Hematopoietic multipotent progenitor cell treated with erythropoietin and hydrocortisone succinate and interleukin-3 and kit ligand, for 8 days (in vitro differentiated cells): ENCODE results near the gene FNDC11.

ENCODE experiments used
- DNase-seq: peaks from one replicate; pipeline ENCODE4 v3.0.0-alpha.2; 2015

FNDC11 gene

DNA sequence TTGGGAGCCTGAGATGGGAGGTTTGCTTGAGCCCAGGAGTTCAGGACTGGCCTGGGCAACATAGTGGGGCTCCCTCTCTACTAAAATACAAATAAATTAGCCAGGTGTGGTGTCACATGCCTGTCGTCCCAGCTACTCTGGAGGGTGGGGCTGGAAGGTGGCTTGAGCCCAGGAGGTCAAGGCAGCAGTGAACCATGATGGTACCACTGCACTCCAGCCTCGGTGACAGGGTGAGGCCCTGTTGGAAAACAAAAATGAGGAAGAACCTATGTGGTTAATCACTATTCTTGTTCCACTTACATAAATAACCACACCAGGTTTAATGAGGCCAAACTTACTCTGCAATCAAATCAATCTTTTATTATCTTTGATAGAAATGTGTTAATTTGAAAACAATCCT lies 28.0 kb upstream of the FNDC11 start:
- no peak for DNase-seq

DNA sequence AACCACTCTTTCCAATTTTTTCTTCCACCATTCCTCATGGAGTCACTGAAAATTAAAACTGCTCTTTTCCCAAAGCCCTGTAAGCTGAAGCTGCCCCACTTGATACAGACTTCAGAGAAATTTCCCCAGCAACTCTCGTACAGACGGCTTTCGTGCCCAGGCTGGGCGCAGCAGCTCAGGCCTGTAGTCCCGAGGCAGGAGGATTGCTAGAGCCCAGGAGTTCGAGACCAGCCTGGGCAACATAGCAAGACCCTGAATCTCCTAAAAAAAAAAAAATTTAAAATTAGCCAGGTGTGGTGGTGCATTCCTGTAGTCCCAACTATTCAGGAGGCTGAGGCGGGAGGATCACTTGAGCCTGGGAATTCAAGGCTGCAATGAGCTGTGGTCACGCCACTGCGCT lies 26.8 kb upstream of the FNDC11 start:
- no peak for DNase-seq

DNA sequence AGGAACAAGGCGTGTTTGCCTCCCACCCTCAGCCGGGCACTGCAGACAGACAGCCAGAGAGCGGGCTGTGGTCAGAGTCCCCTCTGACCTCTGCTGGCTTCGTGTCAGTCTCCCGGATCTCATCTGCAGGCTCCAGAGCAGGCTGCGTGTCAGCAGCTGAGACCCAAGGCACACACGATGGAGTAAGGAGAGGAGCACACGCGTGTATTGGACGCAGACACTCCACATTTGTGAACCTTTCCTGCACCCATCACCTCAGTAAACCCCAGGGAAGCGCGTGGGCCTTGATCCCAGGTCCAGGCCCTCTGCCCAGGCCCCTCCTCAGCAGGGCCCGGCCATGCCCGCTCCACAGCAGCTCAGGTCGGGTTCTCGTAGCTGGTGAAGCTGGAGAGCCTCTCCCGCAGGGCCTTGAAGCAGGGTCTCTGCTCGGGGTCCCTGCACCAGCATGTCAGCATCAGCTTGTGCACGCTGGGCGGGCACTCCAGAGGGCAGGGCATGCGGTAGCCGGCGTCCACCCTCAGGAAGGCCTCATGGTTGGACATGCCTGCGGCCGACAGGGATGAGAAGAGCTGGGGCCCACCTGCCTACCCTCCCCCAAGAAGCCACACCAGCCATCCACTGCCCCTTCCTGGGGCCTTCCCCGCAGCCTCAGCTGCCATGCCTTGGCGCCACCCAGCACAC lies 24.6 kb upstream of the FNDC11 start:
- DNase-seq = no peak

DNA sequence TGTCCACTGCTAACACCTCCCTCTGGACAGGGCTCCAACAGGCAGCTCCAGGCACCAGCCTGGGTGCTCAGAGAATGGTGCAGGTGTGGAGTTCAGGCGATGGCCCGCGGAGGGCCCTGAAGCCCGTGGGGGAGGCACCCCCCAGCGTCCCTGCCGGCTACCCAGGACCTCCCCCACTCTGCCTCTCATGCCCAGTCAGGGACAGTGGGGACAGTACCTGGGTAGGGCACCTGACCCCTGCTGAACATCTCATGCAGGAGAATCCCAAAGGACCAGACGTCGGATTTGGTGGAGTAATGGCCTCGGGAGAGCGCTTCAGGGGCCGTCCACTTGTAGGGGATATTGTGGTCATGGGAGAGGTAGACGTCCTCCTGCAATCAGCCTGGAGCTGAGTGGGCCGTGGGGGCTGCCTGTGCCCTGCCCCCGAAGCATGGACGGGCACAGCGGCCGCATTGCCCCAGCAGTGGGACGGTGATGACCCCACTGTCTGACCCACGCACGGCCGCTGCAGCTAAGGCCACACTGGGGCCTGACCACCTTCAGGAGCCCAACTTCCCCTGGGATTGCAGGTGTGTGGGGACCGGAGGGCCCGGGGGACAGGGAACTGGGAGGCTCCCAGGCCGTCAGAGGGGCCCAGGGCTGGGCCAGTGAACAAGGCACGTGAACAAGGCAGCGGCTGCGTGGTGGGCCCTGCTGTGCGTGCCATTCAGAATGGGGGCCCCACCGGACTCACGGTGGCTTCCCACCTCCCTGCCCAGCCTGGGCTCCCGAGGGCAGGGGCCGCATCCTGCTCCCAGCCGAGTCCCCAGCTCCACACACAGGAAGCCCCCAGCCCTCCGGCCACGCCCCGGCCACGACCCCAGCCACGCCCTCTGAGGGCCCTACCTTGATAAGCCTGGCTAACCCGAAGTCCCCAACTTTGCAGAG lies 23.8 kb upstream of the FNDC11 start:
- DNase-seq = no peak

DNA sequence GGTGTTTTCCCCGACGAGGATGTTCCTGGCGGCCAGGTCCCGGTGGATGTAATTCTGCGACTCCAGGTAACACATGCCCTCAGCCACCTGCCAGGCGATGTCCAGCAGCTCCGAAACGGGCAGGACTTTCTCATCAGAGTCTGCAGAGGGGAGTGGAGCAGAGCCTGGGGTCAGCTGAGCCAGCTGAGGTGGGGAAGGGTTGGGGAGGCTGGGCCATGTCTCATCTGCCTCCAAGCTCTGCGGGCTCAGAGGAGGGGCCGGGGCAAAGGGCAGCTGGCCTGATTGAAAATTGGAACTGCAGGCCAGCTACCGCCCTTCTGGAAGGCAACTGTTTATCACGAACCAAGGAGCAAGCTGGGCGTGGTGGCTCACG lies 23.2 kb upstream of the FNDC11 start:
- no peak for DNase-seq

DNA sequence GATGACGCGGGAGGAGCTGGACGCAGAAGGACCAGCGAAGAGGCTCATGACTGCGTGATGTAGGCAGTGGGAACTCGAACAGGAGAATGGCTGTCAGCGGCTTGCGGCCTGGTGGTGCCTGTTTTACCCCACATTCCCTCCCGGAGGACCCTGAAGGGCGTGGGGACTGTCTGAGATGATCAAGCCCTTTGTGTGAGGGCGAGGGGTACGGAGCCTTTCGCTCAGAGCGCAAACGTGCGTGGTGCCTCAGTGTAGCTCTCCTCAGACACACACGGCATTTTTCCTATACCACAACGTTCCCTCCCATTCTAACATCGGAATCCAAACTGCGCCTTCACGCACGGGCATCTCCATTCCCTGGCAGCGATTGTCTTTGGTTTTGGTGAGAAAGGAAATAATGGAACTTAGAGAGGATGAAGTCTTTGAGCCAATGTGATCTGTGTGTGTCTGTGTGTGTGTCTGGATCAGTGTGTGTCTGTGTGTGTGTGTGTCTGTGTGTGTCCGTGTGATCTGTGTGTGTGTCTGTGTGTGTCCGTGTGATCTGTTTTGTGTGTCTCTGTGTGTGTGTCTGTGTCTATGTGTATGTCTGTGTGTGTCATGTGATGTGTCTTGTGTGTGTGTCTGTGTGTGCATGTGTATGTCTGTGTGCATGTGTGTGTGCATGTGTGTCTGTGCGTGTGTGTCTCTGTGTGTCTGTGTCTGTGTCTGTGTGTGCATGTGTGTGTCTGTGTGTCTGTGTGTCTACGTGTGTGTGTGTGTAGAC lies 22.1 kb upstream of the FNDC11 start:
- no peak for DNase-seq

DNA sequence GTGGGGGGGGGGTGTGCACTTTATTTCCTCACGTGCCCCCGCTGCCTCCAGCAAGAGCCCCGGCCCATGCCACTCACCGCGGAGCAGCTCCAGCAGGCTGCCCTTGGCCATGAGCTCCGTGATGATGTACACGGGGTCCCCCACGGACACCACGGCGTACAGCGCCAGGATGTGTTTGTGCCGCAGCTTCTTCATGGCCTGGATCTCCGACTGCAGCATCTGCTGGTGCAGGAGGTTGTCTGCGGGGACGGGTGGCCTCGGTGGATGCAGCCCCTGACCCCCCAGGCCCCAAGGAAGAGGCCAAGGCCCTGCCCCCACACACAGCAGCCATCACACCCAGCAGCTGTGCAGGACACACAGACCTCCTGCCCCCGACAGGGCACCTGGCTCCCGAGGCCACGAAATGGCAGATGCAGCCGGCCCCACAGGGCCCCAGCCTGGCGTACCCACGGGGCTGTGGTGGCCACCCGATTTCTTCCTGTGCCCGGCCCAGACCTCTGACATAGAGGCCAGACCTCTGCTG lies 21.4 kb upstream of the FNDC11 start:
- DNase-seq = no peak

DNA sequence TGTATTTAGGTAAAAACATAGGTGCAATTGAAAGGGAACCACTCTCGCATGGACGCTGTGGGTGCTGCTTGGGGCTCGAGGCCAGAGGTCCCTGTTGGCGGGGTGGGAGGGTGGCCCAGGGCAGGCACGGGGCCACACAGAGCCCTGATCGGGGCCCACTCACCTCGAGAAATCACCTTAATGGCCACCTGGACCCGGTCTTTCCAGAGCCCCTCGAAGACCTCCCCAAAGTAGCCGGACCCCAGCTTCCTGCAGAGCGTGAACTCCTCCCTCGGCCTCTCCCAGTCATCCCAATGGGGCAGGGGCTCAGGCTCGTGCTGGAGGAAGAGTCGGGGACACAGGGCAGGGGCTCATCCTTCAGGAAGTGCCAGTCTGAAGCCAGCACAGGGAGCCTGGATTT lies 20.6 kb upstream of the FNDC11 start:
- no peak for DNase-seq

DNA sequence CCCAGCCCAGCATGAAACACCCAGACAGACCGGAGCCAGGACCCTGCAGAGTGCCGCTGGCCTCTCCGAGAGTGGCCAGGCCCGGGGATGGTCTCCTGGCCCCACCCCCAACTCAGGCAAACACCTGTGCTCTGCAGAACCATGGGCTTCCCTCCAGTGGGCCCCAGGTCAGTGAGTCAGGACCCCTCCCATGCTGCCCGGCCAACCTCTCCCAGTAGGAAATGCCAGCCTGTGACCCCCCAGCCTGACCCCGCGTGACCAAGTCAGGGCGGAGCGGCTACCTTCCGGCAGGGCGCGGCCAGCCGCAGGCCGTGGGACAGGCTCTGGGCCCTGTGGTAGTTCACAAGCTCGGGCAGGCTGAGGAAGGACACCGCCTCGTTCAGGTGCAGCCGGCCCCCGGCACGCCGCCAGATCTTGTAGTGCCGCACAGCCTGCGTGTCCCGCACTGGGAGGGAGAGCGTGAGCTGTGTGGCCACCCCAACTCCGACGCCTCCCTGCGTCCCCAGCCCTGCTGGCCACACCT lies 20.0 kb upstream of the FNDC11 start:
- DNase-seq = no peak

DNA sequence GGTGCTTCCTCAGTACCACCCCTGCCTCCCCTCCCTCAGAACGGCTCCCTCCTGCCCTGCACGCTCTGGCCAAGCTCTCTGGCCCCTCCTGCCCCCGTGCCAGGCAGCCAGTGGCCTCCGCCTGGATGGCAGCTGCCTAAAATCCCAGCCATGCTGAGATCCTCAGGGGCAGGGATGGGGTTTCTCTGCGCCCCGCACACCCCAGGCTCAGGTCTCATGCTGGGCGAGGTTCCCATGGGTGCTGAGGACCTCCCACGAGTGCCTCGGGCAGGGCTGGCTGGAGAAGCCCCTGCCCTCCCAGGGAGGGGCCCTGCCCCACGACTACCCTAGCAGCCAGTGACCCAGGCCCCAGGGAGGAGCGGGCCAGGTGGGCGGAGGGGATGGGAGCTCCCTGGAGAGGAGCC lies 19.5 kb upstream of the FNDC11 start:
- no peak for DNase-seq

DNA sequence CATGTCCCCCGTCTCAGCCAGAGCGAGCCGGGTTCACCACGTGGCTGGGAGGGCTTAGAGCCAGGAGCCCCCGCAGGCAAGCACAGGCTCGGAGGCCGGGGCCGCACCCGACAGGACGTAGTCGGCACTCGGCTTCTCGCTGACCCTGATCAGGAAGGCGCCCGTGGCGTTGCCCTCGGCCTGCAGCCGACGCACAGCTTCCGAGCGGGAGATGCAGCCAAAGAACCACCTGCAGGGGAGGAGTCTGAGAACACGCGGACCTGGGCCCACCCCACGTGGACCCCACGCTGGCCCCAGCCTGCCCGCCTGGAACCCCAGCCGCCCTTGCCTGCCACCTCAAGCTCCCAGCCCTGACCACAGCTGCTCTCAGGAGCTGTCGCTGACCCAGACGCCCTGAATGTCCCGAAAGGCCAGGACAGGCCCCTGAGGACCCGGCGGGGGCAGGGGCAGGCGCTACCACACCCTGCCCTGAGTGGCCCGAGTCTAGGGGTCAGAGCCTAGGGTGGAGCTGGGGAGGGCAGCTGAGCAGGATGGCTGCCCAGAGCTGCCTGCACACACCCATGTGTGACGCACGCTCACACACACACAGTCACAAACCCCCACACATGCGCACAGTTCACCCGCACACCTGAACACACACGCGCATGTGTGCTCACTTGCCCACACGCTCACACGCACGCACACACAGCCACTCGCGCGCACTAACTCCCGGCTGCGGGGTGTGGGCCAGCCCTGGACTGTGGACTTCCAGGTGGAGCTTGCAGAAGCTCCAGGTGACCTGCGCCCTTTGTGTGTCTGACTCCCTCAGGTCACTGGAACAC lies 18.9 kb upstream of the FNDC11 start:
- DNase-seq = no peak

DNA sequence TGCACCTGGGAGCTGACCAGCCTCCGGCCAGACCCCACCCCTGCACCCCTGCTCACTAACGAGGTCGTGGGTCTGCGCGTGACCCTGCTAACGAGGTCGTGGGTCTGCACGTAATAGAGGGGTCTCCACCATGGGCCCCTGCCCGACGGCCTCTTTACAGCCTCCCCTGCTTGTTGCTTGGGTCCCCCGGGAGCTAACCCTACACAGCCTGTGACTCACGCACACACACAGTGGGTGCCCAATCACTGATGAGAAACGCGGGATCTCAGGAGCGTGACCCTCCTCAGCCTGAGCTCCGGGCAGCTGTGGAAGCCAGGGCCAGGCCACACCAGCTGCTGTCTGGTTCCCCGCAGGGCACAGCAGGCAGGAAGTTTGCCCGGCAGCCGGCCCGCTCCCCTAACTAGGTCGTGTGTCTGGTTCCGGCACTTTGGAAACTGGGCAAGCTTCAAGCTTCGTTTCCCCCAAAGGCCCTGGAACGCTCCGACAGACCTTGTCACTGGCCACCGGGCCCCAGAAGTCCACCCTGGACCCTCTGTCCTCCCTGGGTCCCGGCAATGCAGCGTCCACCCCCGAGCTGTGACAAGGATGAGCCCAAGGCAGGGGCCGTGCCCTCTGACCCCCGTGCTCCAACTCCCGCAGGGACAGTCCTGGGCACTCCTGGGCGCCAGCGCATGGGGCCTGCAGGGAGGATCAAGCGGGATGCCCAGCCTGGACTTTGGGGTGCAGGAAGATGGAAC lies 17.6 kb upstream of the FNDC11 start:
- no peak for DNase-seq

DNA sequence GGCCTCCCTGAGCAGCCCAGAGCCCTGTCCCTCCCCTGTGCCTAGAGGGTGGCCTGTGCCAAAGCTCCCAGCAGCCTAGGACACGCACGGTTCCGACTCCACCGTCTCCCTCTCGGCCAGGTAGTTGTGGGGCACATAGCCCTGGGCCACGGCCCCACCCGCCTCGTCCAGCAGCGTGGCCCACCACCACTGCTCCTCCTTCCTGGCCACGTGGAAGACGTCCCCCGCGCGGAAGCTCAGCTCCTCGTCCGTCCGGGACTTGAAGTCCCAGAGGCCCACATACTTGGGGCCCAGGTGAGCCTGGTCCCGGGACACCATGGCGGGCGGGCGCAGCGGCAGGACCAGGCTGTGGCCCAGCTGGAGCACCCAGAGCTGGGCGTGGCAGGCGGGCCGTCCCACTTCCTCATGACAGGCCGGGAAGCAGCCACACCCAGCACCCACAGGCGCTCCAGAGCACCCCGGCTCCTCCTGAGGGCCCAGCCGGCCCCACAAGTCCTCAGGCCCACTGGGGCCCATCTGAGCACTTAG lies 16.9 kb upstream of the FNDC11 start, which contains the start of gene PTK6:
Gene PTK6, minus strand, starts transcription at position 380 of the 528 bp plus-strand sequence. Its CDS starts 62 bp downstream, at position 318.
- DNase-seq = peak; percentile 49

DNA sequence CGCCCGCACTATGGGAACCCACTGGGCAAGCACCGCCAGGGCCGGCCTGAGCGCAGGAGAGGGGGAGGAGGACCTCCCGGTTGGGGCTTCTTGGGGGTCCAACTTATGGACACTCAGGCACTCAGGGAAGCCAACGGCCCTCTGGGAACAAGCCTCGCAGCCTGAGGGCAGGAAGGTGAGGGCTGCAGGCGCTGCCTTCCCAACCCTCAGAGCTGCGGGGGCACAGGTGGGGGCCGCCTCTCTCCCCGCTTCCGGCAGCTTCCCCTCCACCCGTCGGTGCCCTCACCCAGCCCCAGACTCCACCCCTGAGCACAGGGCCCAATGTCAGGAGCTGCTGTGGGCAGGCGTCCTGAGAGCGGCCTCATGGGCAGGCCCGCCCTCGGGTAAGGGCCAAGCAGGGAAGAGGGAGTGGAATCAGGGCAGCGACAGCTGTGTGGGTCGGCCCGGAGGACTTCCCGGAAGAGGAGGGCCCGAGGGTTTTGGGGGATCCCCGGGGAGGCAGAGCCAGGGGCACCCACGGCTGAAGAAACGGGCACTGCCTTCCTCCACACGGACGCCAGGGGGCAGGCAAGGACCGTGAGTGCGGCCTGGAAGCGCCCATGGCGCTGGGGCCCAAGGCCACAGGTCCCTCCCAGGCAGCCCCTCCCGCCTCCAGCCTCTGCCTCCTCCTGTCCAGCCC lies 16.3 kb upstream of the FNDC11 start:
- DNase-seq = peak; percentile 95

DNA sequence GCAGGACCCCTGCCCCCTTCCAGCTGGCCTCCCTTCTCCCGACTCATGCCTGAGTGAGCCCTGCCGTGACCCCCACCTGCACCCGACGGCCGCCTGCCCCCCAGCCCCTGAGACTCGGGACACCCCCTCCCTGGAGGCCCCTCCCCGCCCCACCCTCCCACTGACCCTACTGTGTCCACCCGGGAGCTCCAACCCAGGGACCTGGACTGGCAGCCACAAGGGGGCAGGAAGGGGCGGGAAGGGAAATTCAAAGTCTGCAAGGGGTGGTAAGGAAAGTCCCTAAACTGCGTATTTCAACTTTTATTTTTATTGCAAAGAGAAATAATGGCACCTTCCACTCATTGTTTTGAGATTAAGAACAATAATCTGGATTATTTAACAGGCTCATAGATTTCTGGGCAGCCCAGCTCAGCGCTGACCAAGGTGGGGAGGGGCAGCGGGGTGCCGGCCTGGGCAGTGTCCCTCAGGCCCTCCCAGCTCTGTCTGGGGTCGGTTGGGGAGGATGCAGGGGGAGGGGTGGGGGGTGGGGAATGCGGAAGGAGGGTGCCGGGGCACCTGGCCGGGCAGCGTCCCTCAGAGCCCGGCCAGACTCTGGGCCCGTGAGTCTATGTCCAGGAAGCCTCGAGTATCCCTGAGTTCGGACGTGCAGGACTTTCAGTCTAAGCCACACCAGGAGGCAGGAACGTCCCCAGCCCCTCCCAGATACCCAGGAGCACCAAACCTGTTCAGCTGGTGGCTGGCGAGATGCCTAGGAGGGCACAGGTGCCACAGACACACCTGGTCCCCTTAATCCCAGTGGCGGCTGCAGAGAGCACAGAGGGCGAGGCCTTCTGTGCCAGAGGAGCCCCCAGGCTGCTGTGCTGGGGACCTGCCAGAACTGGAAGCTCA lies 15.5 kb upstream of the FNDC11 start:
- DNase-seq = no peak

DNA sequence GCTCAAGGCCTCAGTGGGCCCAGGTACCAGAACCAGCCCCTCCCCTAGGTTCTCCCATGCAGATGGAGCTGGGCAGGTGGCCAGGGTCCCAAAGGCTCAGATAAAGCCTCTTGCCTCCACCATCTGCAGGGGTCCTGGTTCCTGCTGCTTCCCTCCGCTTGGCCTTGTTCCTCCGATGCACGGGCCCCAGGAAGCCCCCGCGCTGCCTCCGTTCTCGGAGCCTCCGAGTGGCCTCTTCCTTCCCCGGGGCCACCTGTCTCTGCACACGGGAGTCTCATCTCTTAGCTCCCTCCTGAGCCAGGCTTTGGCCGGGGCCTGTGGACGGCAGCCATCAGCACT lies 14.9 kb upstream of the FNDC11 start:
- no peak for DNase-seq

DNA sequence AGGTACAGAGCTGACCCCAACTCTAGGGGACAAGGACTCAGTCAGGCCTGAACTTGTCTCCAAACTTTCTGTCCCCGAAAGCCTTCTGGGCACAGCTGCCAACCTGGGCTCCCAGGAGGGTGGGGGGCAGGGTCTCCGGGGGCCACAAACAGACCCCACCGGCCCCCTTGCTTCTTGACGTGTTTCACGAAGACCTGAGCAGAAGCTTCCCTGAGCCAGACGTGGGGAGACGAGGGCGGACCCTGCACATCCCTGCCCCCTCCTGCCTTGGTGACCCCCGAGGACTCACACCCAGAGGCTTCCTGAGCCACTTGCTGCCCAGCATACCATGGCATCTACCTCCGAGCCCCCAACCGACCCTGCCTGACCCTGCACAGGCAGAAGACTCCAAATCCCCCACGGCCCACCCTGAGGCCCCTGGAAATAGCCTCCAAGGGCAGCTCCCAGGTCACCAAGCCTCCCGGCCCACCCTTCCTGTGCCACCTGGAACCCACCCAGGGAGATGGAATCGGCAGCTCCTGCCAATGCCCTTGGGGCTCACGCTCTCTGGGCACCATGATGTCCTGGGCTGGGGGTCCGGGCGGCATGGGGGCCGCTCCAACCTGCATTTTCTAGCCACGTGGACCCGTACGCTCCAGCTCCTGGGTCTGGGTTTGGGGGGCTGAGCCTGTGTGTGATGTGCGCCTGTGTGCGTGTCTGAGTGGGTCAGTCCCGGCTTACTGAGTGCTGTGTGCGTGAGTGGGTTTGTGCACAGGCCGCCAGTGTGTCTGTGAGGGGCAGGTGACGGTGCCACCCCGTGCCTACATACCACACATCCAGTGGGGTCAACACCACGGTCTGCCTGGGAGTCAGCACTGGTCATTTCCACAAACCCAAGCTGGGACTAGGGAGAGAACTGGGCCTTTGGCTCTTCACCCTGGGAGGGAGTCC lies 14.3 kb upstream of the FNDC11 start:
- DNase-seq = no peak

DNA sequence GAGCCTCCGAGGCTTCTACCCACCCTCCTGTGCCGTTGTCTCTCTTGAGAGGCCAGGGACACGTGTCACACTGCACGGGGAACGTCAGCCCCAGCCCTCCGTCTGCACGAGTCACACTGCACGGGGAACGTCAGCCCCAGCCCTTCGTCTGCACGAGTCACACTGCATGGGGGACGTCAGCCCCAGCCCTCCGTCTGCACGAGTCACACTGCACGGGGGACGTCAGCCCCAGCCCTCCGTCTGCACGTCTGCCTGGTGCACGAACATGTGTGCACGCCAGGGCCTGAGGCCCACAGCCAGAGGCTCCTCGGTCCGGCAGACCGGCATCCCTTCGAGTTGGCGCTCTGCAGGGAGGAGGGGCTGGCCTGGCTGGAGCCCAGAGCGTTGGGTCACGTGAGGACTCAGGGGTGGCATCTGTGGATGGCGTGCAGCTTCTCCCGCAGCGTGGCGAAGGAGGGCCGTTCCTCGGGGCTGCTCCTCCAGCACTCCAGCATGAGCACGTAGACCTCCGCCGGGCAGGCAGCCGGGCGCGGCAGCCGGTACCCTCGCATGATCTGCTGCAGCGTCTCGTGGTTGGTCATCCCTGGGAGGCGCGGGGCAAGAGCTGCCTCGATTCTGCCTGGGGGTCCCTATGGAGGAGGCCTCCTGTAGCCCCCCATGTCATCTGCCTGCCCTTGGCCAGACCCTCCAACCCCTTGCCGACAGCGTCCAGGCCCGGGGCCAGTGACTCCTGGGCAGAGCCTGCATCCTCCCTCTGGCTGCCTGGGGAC lies 13.4 kb upstream of the FNDC11 start:
- DNase-seq = no peak
